Hematopoietic multipotent progenitor cell (in vitro differentiated cells): ENCODE measurements around the gene OR10H2. TPM values are rescaled to one million over a fixed set of nuclear protein-coding genes. Genes with fewer than 3 reads are reported as not detected.
"Not testable (repeated sequence)": the region's sequence is repeated elsewhere in the genome, so short reads cannot be mapped to it uniquely, and the experiment has no call there.

Experiments used
- DNase-seq, 3 donors: peaks; one replicate each; pipeline ENCODE4 v3.0.0-alpha.2; 2011 to 2015; ENCODE audit warnings: low read depth in 2 of 3, low spot score in 2 of 3
- total RNA-seq: library from RNA; depleted of rRNA; stranded (reverse); fragments of >200 nt; gene quantifications from one replicate; pipeline ENCODE4 v1.2.3, GENCODE V29; 2012

Gene OR10H2
- not detected for total RNA-seq

- no peak for DNase-seq
These were observed at the start of gene OR10H2 for GRCh38 chr19:15727724-15728123. Gene OR10H2 (plus strand): TSS chr19:15728024. CDS start chr19:15728044, 20 bp downstream.

GRCh38 chr19:15679089-15679488 is 48.7 kb upstream of the OR10H2 start:
- DNase-seq: no peak

GRCh38 chr19:15679865-15680264 is 48.0 kb upstream of the OR10H2 start:
- not testable (repeated sequence) for DNase-seq

- no peak for DNase-seq
These were observed 47.1 kb upstream of the OR10H2 start for GRCh38 chr19:15680478-15681322.

- no peak for DNase-seq
These were observed 44.4 kb upstream of the OR10H2 start for GRCh38 chr19:15683411-15683810.

GRCh38 chr19:15684828-15685227 is 43.0 kb upstream of the OR10H2 start:
- peak in 1 of 3 donors; percentile 35 for DNase-seq

GRCh38 chr19:15696654-15697194 is 31.1 kb upstream of the OR10H2 start:
- no peak for DNase-seq

GRCh38 chr19:15701757-15702533 is 25.9 kb upstream of the OR10H2 start:
- DNase-seq: peak in 1 of 3 donors; percentile 2

- peak in 2 of 3 donors; percentile 92 to 99 for DNase-seq
These were observed 25.3 kb upstream of the OR10H2 start for GRCh38 chr19:15702534-15702930.

- no peak for DNase-seq
These were observed 13.2 kb upstream of the OR10H2 start for GRCh38 chr19:15714638-15715037.

- DNase-seq: no peak
These were observed 12.2 kb upstream of the OR10H2 start for GRCh38 chr19:15715642-15716041.

GRCh38 chr19:15717809-15718208 is 10.0 kb upstream of the OR10H2 start:
- peak in 1 of 3 donors; percentile 27 for DNase-seq

- no peak for DNase-seq
These were observed 6.6 kb upstream of the OR10H2 start for GRCh38 chr19:15721268-15721667.

GRCh38 chr19:15722956-15723355 is 4.9 kb upstream of the OR10H2 start:
- DNase-seq: no peak

- DNase-seq: no peak
These were observed 2.7 kb downstream of the OR10H2 start for GRCh38 chr19:15730538-15730937.

GRCh38 chr19:15732388-15732787 is 4.6 kb downstream of the OR10H2 start:
- DNase-seq: no peak

GRCh38 chr19:15733895-15734294 is 6.1 kb downstream of the OR10H2 start:
- no peak for DNase-seq

GRCh38 chr19:15737722-15738121 is 9.9 kb downstream of the OR10H2 start, which contains the start of gene OR10H3:
Gene OR10H3 (plus strand): TSS chr19:15737985. CDS start chr19:15741393, 3,408 bp downstream.
- DNase-seq: no peak

GRCh38 chr19:15740785-15741184 is 13.0 kb downstream of the OR10H2 start:
- no peak for DNase-seq

- no peak for DNase-seq
These were observed 20.4 kb downstream of the OR10H2 start for GRCh38 chr19:15748239-15748638.

GRCh38 chr19:15758379-15758778 is 30.6 kb downstream of the OR10H2 start:
- DNase-seq: no peak
